Mesendoderm (in vitro differentiated cells): Measurements from ENCODE around the gene RASA4. TPM values are rescaled to one million over a fixed set of nuclear protein-coding genes. Genes with fewer than 3 reads are reported as not detected.

Experiments
- small RNA-seq: library from polyadenylated mRNA; stranded (forward); fragments of <200 nt; extraction: miRNeasy Mini kit (QIAGEN cat#:217004); gene quantifications from one replicate; pipeline ENCODE3, GENCODE V24; 2013; ENCODE audit not compliant: insufficient read depth

Gene RASA4

Small RNA genes within 50 kb of the gene (small RNA-seq; reads per million reads assigned to genes)
- gene UPK3BL1, result not detected
